C4-2B (cell line): ENCODE results near the gene MEGF10.

Experiments
- CTCF ChIP-seq: fragments of 450-650 bp; conservative IDR thresholded peaks from 2 replicates; pipeline ENCODE4 v1.5.1; 2017; ENCODE audit warnings: mild to moderate bottlenecking
- ZFX ChIP-seq: fragments of 450-650 bp; IDR thresholded peaks from 2 replicates; pipeline ENCODE4 v1.6.1; 2017

- TF ChIP-seq CTCF (no peak), ZFX (no peak)
These were observed 107.9 kb downstream of the MEGF10 start for GRCh38 chr5:127398508-127398907.
